ENCODE results near the gene SLC35D2. TPM values are rescaled to one million over a fixed set of nuclear protein-coding genes. Genes with fewer than 3 reads are reported as not detected.

SLC35D2 gene
- polyA plus RNA-seq, 1 donor from 2014 or later: 0.07 TPM

DNA sequence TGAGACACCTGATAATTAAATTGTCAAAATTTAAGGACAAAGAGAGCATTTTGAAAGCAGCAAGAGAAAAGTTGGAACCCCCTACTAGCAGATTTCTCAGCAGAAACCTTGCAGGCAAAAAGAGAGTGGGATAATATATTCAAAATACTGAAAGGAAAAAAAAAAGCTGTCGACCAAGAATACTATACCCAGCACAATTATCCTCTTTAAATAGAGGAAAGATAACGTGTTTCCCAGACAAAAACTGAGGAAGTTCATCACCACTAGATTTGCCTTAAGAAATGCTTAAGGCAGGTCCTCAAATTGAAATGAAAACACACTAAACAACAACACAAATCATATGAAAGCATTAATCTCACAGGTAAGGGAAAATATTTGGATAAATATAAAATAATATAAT is 108.6 kb downstream of the SLC35D2 start:
- Histone ChIP-seq H2AFZ (ENCODE audit: low read depth, low read length) (no peak overlapping the region), H3K4me3 (ENCODE audit: low read length) (no peak overlapping the region), H3K9ac (ENCODE audit: low read length) (no peak overlapping the region), H3K79me2 (replicated peaks; ENCODE audit: insufficient read depth, low read length) (no peaks in the 10 kb centered on the region), H3K9me3 (ENCODE audit: low read length) (no peaks in the 10 kb centered on the region), H3K27me3 (ENCODE audit: insufficient read depth, low read depth, low read length) (no peaks in the 10 kb centered on the region), H3K4me2 (ENCODE audit: low read length) (no peak overlapping the region), H4K20me1 (ENCODE audit: insufficient read depth) (no peaks in the 10 kb centered on the region), H3K36me3 (ENCODE audit: insufficient read depth, low read length) (no peaks in the 10 kb centered on the region), H3F3A (ENCODE audit: insufficient read depth, low read length, poor library complexity, severe bottlenecking) (no peaks in the 10 kb centered on the region), H3K27ac (ENCODE audit: low read length) (no peak overlapping the region), H3K9me2 (ENCODE audit: insufficient read depth, low read length) (no peaks in the 10 kb centered on the region)
- TF ChIP-seq TAF1 (IDR thresholded peaks at IDR 0.05; ENCODE audit: low read depth) (no peak), SMC3 (conservative IDR thresholded peaks at IDR 0.05; ENCODE audit: poor library complexity) (no peak), POLR2AphosphoS5 (IDR thresholded peaks at IDR 0.05) (no peak), CTCF (IDR thresholded peaks at IDR 0.05; ENCODE audit: poor library complexity, severe bottlenecking) (no peak), EP300 (conservative IDR thresholded peaks at IDR 0.05; ENCODE audit: poor library complexity, severe bottlenecking) (no peak), EZH2 (IDR thresholded peaks at IDR 0.05; ENCODE audit: borderline replicate concordance, insufficient read depth, low read length, poor library complexity, severe bottlenecking) (no peak), RAD21 (conservative IDR thresholded peaks at IDR 0.05) (no peak), MXI1 (conservative IDR thresholded peaks at IDR 0.05; ENCODE audit: poor library complexity, severe bottlenecking) (no peak)
- TF ChIP-seq, protein P1, sequence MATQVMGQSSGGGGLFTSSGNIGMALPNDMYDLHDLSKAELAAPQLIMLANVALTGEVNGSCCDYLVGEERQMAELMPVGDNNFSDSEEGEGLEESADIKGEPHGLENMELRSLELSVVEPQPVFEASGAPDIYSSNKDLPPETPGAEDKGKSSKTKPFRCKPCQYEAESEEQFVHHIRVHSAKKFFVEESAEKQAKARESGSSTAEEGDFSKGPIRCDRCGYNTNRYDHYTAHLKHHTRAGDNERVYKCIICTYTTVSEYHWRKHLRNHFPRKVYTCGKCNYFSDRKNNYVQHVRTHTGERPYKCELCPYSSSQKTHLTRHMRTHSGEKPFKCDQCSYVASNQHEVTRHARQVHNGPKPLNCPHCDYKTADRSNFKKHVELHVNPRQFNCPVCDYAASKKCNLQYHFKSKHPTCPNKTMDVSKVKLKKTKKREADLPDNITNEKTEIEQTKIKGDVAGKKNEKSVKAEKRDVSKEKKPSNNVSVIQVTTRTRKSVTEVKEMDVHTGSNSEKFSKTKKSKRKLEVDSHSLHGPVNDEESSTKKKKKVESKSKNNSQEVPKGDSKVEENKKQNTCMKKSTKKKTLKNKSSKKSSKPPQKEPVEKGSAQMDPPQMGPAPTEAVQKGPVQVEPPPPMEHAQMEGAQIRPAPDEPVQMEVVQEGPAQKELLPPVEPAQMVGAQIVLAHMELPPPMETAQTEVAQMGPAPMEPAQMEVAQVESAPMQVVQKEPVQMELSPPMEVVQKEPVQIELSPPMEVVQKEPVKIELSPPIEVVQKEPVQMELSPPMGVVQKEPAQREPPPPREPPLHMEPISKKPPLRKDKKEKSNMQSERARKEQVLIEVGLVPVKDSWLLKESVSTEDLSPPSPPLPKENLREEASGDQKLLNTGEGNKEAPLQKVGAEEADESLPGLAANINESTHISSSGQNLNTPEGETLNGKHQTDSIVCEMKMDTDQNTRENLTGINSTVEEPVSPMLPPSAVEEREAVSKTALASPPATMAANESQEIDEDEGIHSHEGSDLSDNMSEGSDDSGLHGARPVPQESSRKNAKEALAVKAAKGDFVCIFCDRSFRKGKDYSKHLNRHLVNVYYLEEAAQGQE (IDR thresholded peaks at IDR 0.05; ENCODE audit: borderline replicate concordance): no peak

Other genes starting within 250 kb of the SLC35D2 start
- gene HSD17B3, start 81.5 kb downstream of the SLC35D2 start, polyA plus RNA-seq: not detected in 2 replicates
- 1.7 and 2.0 TPM in 2 replicates for gene ZNF367, start 34.7 kb upstream of the SLC35D2 start, polyA plus RNA-seq
- 13.9 and 14.7 TPM in 2 replicates for gene HABP4, start 66.5 kb upstream of the SLC35D2 start, polyA plus RNA-seq
- 5.8 and 7.0 TPM in 2 replicates for gene CDC14B, start 236.1 kb upstream of the SLC35D2 start, polyA plus RNA-seq